HL-60 (cell line): ENCODE measurements around the gene EMC6.

Source experiments
- DNase-seq, 2 experiments: peaks; one replicate each; pipeline ENCODE4 v3.0.0-alpha.2; 2010 to 2020; ENCODE audit warnings: low read depth in 1 of 2, low spot score in 1 of 2
- H3K27ac ChIP-seq: fragments of 250-450 bp; sonication (Bioruptor Pico); replicated peaks from 2 replicates; pipeline ENCODE4 v1.5.1; 2020; ENCODE audit warnings: mild to moderate bottlenecking, moderate library complexity
- H3K27me3 ChIP-seq: fragments of 250-450 bp; sonication (Bioruptor Pico); 2 replicates; pipeline ENCODE4 v1.5.1; 2021; ENCODE audit warnings: mild to moderate bottlenecking, moderate library complexity; ENCODE audit not compliant: insufficient read depth, poor library complexity, severe bottlenecking
- H3K4me3 ChIP-seq: replicated peaks from 2 replicates; pipeline ENCODE4 v1.5.1; 2011; ENCODE audit warnings: mild to moderate bottlenecking, control low read depth, low read length; ENCODE audit not compliant: insufficient read depth
- GABPA ChIP-seq: IDR thresholded peaks from 2 replicates; pipeline ENCODE4 v1.6.1; 2012; ENCODE audit warnings: low read depth
- POLR2AphosphoS5 ChIP-seq: IDR thresholded peaks from 2 replicates; pipeline ENCODE4 v1.6.1; 2012; ENCODE audit warnings: low read depth
- SPI1 ChIP-seq: IDR thresholded peaks from 2 replicates; pipeline ENCODE4 v1.6.1; 2012; ENCODE audit warnings: low read depth, mild to moderate bottlenecking, borderline replicate concordance
- TF ChIP-seq, protein P1 (sequence below): IDR thresholded peaks from one replicate; pipeline ENCODE4 v1.5.1; 2011; ENCODE audit warnings: low read length, control low read depth, inconsistent platforms; ENCODE audit not compliant: insufficient read depth
- TF ChIP-seq, protein P2 (sequence below): IDR thresholded peaks from 2 replicates; pipeline ENCODE4 v1.6.1; 2012; ENCODE audit warnings: low read depth; ENCODE audit not compliant: insufficient replicate concordance

The EMC6 gene

DNA sequence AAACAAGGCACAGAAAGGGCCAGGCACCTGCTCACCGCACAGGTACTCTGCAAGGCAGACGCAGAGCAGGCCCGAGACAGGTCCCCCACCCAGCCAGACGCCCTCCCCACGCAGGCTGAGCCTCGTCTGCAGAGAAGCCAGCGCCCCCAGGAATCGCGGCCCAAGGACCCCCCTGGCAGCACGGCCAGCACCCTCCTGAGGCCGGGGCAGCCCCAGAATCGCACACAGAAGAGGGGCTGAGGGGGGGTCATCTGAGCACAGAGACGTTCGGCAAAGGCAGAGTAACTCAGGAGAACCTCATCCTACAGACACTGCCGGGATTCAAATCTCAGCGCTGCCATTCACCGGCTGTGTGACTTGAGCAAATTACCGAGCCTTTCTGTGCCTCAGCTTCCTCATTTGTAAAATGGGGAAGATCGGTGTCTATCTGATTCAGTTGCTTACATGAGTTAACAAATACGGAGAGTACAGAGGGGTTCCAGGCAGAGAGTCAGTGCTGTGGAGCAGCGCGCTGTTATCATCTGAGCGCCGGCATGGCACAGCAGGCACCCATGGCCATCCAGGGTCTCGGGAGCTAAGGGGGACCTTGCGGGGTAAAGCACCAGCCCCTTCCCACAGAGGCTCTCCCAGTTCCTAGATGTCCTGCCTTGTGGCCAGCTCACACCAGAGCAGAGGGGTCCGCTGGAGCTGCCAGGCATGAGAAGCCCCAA, 10.4 kb downstream of the EMC6 start:
- no peak overlapping the region for H3K27ac ChIP-seq
- DNase-seq, result no peak
- no peaks in the 10 kb centered on the region for H3K27me3 ChIP-seq
- no peak overlapping the region for H3K4me3 ChIP-seq
- no peak for TF ChIP-seq GABPA
- peak; percentile 1; the same call in 1 of the 2 replicates for TF ChIP-seq SPI1

DNA sequence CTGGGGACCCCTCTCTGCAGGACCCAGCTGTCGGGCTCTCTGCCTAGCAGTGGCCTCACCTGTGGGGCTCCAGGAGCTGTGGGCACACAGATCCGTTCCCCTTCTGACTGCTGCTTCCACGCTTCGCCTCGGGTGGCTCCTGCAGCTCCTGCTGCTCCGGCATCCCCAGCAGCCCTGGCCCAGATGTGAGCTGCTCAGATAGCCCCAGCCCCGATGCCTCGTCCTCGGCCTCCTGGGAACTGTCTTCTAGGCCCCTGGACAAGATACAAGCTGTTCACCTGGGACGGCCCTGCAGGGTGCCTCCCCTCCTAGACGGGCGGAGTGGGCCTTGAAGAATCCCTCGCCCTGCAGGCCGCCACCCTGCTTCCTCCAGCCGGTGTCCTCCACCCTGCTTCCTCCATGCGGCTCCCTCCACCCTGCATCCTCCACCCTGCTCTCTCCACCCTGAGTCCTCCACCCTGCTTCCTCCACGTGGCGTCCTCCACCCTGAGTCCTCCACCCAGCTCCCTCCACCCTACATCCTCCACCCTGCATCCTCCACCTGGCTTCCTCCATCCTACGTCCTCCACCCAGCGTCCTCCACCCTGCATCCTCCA, 11.0 kb downstream of the EMC6 start:
- no peak overlapping the region for H3K27ac ChIP-seq
- TF ChIP-seq, protein P1, sequence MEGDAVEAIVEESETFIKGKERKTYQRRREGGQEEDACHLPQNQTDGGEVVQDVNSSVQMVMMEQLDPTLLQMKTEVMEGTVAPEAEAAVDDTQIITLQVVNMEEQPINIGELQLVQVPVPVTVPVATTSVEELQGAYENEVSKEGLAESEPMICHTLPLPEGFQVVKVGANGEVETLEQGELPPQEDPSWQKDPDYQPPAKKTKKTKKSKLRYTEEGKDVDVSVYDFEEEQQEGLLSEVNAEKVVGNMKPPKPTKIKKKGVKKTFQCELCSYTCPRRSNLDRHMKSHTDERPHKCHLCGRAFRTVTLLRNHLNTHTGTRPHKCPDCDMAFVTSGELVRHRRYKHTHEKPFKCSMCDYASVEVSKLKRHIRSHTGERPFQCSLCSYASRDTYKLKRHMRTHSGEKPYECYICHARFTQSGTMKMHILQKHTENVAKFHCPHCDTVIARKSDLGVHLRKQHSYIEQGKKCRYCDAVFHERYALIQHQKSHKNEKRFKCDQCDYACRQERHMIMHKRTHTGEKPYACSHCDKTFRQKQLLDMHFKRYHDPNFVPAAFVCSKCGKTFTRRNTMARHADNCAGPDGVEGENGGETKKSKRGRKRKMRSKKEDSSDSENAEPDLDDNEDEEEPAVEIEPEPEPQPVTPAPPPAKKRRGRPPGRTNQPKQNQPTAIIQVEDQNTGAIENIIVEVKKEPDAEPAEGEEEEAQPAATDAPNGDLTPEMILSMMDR, result no peak
- TF ChIP-seq POLR2AphosphoS5, result no peak
- TF ChIP-seq GABPA, result no peak
- TF ChIP-seq, protein P2, sequence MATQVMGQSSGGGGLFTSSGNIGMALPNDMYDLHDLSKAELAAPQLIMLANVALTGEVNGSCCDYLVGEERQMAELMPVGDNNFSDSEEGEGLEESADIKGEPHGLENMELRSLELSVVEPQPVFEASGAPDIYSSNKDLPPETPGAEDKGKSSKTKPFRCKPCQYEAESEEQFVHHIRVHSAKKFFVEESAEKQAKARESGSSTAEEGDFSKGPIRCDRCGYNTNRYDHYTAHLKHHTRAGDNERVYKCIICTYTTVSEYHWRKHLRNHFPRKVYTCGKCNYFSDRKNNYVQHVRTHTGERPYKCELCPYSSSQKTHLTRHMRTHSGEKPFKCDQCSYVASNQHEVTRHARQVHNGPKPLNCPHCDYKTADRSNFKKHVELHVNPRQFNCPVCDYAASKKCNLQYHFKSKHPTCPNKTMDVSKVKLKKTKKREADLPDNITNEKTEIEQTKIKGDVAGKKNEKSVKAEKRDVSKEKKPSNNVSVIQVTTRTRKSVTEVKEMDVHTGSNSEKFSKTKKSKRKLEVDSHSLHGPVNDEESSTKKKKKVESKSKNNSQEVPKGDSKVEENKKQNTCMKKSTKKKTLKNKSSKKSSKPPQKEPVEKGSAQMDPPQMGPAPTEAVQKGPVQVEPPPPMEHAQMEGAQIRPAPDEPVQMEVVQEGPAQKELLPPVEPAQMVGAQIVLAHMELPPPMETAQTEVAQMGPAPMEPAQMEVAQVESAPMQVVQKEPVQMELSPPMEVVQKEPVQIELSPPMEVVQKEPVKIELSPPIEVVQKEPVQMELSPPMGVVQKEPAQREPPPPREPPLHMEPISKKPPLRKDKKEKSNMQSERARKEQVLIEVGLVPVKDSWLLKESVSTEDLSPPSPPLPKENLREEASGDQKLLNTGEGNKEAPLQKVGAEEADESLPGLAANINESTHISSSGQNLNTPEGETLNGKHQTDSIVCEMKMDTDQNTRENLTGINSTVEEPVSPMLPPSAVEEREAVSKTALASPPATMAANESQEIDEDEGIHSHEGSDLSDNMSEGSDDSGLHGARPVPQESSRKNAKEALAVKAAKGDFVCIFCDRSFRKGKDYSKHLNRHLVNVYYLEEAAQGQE, result no peak
- no peak for TF ChIP-seq SPI1
- H3K4me3 ChIP-seq, result no peak overlapping the region
- DNase-seq, result no peak
- no peaks in the 10 kb centered on the region for H3K27me3 ChIP-seq

DNA sequence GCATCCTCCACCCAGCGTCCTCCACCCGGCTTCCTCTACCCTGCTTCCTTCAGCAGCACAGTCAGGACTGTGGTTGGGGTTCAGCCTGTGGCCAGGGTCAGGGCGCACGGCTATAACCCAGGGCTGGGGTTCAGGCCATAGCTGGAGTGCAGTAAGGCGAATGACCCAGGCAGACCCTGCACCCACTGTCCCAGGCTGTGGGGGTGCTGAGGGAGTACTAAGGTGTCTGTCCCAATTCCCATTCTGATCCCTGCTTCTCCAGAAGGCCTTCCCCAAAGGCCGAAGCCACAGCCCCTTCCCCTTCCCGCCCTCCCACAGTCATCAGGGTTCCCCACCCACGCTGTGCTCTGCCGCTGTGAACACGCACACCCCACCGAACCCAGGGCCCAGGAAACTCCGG, 12.4 kb downstream of the EMC6 start:
- TF ChIP-seq POLR2AphosphoS5 (no peak), GABPA (no peak), SPI1 (no peak)
- TF ChIP-seq, protein P2, result no peak
- TF ChIP-seq, protein P1, result no peak
- Histone ChIP-seq H3K27ac (no peak overlapping the region), H3K4me3 (no peak overlapping the region), H3K27me3 (no peaks in the 10 kb centered on the region)
- DNase-seq, result no peak

DNA sequence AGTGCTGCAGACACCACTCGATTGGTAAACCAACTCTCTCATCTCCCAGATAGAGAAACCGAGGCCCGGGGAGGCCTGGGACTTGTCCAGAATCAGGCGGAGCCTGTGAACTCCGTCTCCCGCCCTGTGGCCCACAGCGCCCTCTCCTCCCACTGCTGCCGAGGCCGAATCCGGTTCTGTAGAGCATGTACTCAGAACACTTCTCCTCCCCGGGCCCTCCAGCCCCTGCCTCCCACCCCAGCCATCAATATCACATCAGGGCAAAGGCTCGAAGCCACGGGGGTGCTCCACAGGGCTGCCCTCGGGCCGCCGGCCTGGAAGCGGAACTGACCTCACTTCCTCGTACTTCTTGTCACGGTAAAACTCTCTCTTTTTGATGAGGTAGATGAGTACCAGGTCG, 13.0 kb downstream of the EMC6 start:
- DNase-seq, result peak in 1 of 2 experiments; percentile 8
- Histone ChIP-seq H3K27ac (no peak overlapping the region), H3K4me3 (no peak overlapping the region), H3K27me3 (no peaks in the 10 kb centered on the region)
- TF ChIP-seq, protein P2, result no peak
- TF ChIP-seq SPI1, result no peak
- no peak for TF ChIP-seq GABPA
- TF ChIP-seq POLR2AphosphoS5, result no peak
- TF ChIP-seq, protein P1, result no peak
